Body of pancreas (tissue), 4 donors: ENCODE measurements around the gene FRMD4B. TPM values are rescaled to one million over a fixed set of nuclear protein-coding genes. Genes with fewer than 3 reads are reported as not detected.
A peak's percentile ranks its signal among the peaks of the same experiment; 100 is the strongest.

Experiments
- ATAC-seq: fragments of 150-250 bp; one replicate; pipeline ENCODE4 v1.9.1; 2016
- DNase-seq, 4 donors: peaks; one replicate each; pipeline ENCODE4 v3.0.0-alpha.2; 2019
- H3K27ac ChIP-seq, 4 donors: fragments of 200-600 bp; sonication (generic); 1 replicate in 3 of 4; 2 replicates in 1 of 4; pipeline versions ENCODE4 v1.5.1 to v1.6.1; 2016 to 2019; ENCODE audit warnings: mild to moderate bottlenecking in 1 of 4, mixed read lengths in 1 of 4, moderate library complexity in 1 of 4
- H3K27me3 ChIP-seq, 2 donors: fragments of 200-600 bp; sonication (generic); one replicate each; pipeline ENCODE4 v1.6.0; 2016; ENCODE audit warnings: mild to moderate bottlenecking in 1 of 2
- H3K36me3 ChIP-seq, 2 donors: fragments of 200-600 bp; sonication (generic); replicated peaks in 1 of 2; 2 replicates each; pipeline ENCODE4 v1.5.1; 2016; ENCODE audit warnings: low read depth in 2 of 2; ENCODE audit not compliant: insufficient read depth in 1 of 2
- H3K4me1 ChIP-seq: fragments of 200-600 bp; sonication (generic); one replicate; pipeline ENCODE4 v1.6.0; 2016
- H3K4me3 ChIP-seq, 2 donors: fragments of 200-600 bp; sonication (generic); 1 replicate in 1 of 2; 2 replicates in 1 of 2; pipeline ENCODE4 v1.5.1; 2016 to 2019
- H3K9me3 ChIP-seq, 3 donors: fragments of 200-600 bp; sonication (generic); 1 replicate in 2 of 3; 2 replicates in 1 of 3; pipeline ENCODE4 v1.5.1; 2016
- CTCF ChIP-seq, 7 experiments: fragments of 450-650 bp in 4 of 7; fragments of 200-600 bp in 3 of 7; sonication (generic) in 3 of 7; IDR thresholded peaks; one replicate each; pipeline ENCODE4 v1.5.1; 2016 to 2019; ENCODE audit warnings: antibody characterized with exemption in 7 of 7
- POLR2A ChIP-seq, 3 donors: fragments of 450-650 bp; IDR thresholded peaks; one replicate each; pipeline ENCODE4 v1.6.1; 2016; ENCODE audit warnings: antibody characterized with exemption in 3 of 3, mild to moderate bottlenecking in 2 of 3
- WGBS, 2 donors: methylation state at CpG; one replicate each; pipeline ENCODE4 v1.1.5; 2017; 5-methylcytosine and 5-hydroxymethylcytosine counted together
- intact Hi-C: fragments of 100-400 bp; cut with DNase I; formaldehyde crosslinking; loops from one replicate; pipeline ENCODE4 v1.15.1; 2023
- total RNA-seq, 2 donors: library from RNA; depleted of rRNA; stranded (reverse); fragments of >200 nt; gene quantifications; one replicate each; pipeline ENCODE4 v1.1.0, GENCODE V29; 2016

FRMD4B gene
- total RNA-seq, 2 donors from 2014 or later: 7.3 to 14.3 TPM

- Histone ChIP-seq H3K27ac (no peak overlapping the region), H3K4me1 (no peaks in the 10 kb centered on the region), H3K4me3 (no peak overlapping the region), H3K27me3 (no peaks in the 10 kb centered on the region), H3K36me3 (no peaks in the 10 kb centered on the region), H3K9me3 (no peaks in the 10 kb centered on the region)
- TF ChIP-seq CTCF (IDR thresholded peaks at IDR 0.05) (no peak), POLR2A (IDR thresholded peaks at IDR 0.05) (no peak)
- 77% methylated on average over 5 of the region's 5 CpGs for WGBS, 2 donors
- DNase-seq (peak in 1 of 4 donors; percentile 16), ATAC-seq (peak; percentile 27)
- intact Hi-C loops: no loop called here
These were observed 35.1 kb upstream of the FRMD4B start for GRCh38 chr3:69420781-69421520.

- Histone ChIP-seq H3K27ac (no peak overlapping the region), H3K4me3 (no peak overlapping the region), H3K27me3 (no peaks in the 10 kb centered on the region), H3K36me3 (no peaks in the 10 kb centered on the region), H3K9me3 (no peaks in the 10 kb centered on the region), H3K4me1 (no peaks in the 10 kb centered on the region)
- DNase-seq (no peak), ATAC-seq (no peak)
- TF ChIP-seq POLR2A (IDR thresholded peaks at IDR 0.05) (no peak), CTCF (IDR thresholded peaks at IDR 0.05) (no peak)
- 84 to 91% methylated on average over 3 of the region's 3 CpGs for WGBS, 2 donors
- intact Hi-C loops: loop anchor here (10.0 kb wide), 1 partner anchor 254 kb away; no protein-coding TSS in a partner anchor
These were observed 33.4 kb upstream of the FRMD4B start for GRCh38 chr3:69419276-69419675.

GRCh38 chr3:69417541-69418078 is 31.7 kb upstream of the FRMD4B start:
- intact Hi-C loops: loop anchor here (10.0 kb wide), 1 partner anchor 253 kb away; no protein-coding TSS in a partner anchor

GRCh38 chr3:69413551-69414207 is 27.8 kb upstream of the FRMD4B start:
- TF ChIP-seq CTCF (IDR thresholded peaks at IDR 0.05): no peak
- TF ChIP-seq POLR2A (IDR thresholded peaks at IDR 0.05): no peak
- Histone ChIP-seq H3K4me3 (no peak overlapping the region), H3K4me1 (no peaks in the 10 kb centered on the region), H3K27me3 (no peaks in the 10 kb centered on the region), H3K27ac (no peak overlapping the region), H3K36me3 (no peaks in the 10 kb centered on the region), H3K9me3 (no peaks in the 10 kb centered on the region)
- intact Hi-C loops: loop anchor here (10.0 kb wide), 1 partner anchor 249 kb away; no protein-coding TSS in a partner anchor
- 39 to 40% methylated on average over 9 of the region's 9 CpGs for WGBS, 2 donors
- DNase-seq (no peak), ATAC-seq (no peak)

More at GRCh38 chr3:69417541-69418078, 31.7 kb upstream of the FRMD4B start:
- 81 to 82% methylated on average over 5 of the region's 5 CpGs for WGBS, 2 donors
- no peaks in the 10 kb centered on the region for H3K27me3 ChIP-seq
- no peak overlapping the region for H3K27ac ChIP-seq
- DNase-seq (no peak), ATAC-seq (no peak)
- H3K4me3 ChIP-seq: no peak overlapping the region
- no peaks in the 10 kb centered on the region for H3K36me3 ChIP-seq
- no peaks in the 10 kb centered on the region for H3K9me3 ChIP-seq
- no peak for TF ChIP-seq CTCF (IDR thresholded peaks at IDR 0.05)
- TF ChIP-seq POLR2A (IDR thresholded peaks at IDR 0.05): no peak
- no peaks in the 10 kb centered on the region for H3K4me1 ChIP-seq
